ENCODE measurements around the gene CDCA7L. TPM values are rescaled to one million over a fixed set of nuclear protein-coding genes. Genes with fewer than 3 reads are reported as not detected.

Gene CDCA7L
- total RNA-seq, 2 donors from 2014 or later, result 39.5 to 41.1 TPM

- H3K9me3 ChIP-seq (ENCODE audit: control insufficient read depth, low read length), result peaks cover 8% of the 10 kb centered on the region
- no peak overlapping the region for H3K4me3 Mint-ChIP-seq
- H3K36me3 Mint-ChIP-seq (ENCODE audit: low read depth), result peaks cover 4% of the 10 kb centered on the region
- H3K4me1 ChIP-seq (ENCODE audit: control insufficient read depth, insufficient read depth, low read length), result peaks cover 6% of the 10 kb centered on the region
- H3K27ac ChIP-seq (ENCODE audit: low read depth, low read length), result no peak overlapping the region
- H3K36me3 ChIP-seq (ENCODE audit: control insufficient read depth, insufficient read depth, low read length), result no peaks in the 10 kb centered on the region
- no peak overlapping the region for H3K4me3 ChIP-seq (ENCODE audit: low read length)
- H3K27me3 Mint-ChIP-seq (ENCODE audit: insufficient read depth), result peaks cover 77% of the 10 kb centered on the region
- DNase-seq, result peak; percentile 62
- peaks cover 35% of the 10 kb centered on the region for H3K4me1 Mint-ChIP-seq
- no peak for TF ChIP-seq CTCF (conservative IDR thresholded peaks at IDR 0.05)
- H3K9ac ChIP-seq (ENCODE audit: extremely low read depth, low read length, poor library complexity, severe bottlenecking), result no peak overlapping the region
- peaks cover 33% of the 10 kb centered on the region for H3K27me3 ChIP-seq (ENCODE audit: control insufficient read depth, insufficient read depth, low read length, poor library complexity, severe bottlenecking)
- peaks cover 19% of the 10 kb centered on the region for H3K9me3 Mint-ChIP-seq
- no peak overlapping the region for H3K27ac Mint-ChIP-seq
- 77% methylated on average over 5 to 6 of the region's 6 CpGs for WGBS, 2 experiments (ENCODE audit: insufficient coverage in 1 of 2, insufficient read length in 1 of 2)
Measured at GRCh38 chr7:21927693-21928092, 18.0 kb downstream of the CDCA7L start.

DNA sequence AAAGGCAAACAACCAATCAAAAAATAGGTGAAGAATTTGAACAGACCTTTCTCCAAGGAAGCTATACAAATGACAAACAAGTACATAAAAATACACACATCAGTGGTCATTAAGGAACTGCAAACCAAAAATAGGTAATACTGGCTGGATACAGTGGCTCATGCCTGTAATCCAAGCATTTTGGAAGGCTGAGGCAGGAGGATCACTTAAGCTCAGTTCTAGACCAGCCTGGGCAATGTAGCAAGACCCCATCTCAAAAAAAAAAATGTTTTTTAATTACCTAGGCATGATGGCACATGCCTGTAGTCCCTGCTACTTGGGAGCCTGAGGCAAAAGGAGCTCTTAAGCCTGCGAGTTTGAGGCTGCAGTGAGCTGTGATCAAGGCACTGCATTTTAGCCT lies 19.3 kb downstream of the CDCA7L start:
- no peak for DNase-seq

DNA sequence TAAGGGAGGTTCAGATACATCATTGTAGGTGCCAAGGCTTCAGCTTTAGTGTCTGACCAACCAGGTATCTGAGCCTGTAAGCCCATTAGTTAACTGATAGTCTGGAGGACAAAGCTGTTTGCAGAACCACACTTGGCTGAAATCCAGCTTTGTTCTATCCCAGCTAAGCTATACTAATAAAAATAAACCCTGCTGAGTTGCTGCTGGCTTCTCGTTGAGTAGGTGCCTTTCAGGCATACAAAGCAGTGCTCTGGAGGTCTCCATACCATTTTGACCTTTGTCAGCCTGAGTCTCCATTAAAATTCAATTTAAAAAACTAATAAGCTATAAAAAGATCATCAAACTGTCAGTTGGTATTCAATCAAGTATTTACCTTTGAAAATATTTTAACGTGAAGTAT lies 22.0 kb downstream of the CDCA7L start:
- TF ChIP-seq CTCF (conservative IDR thresholded peaks at IDR 0.05), result no peak
- H3K9ac ChIP-seq (ENCODE audit: extremely low read depth, low read length, poor library complexity, severe bottlenecking), result no peak overlapping the region

More for the DNA sequence above, 19.3 kb downstream of the CDCA7L start:
- Histone ChIP-seq H3K9ac (ENCODE audit: extremely low read depth, low read length, poor library complexity, severe bottlenecking) (no peak overlapping the region), H3K27ac (ENCODE audit: low read depth, low read length) (no peak overlapping the region), H3K4me1 (ENCODE audit: control insufficient read depth, insufficient read depth, low read length) (peaks cover 6% of the 10 kb centered on the region), H3K27me3 (ENCODE audit: control insufficient read depth, insufficient read depth, low read length, poor library complexity, severe bottlenecking) (peaks cover 46% of the 10 kb centered on the region), H3K36me3 (ENCODE audit: control insufficient read depth, insufficient read depth, low read length) (no peaks in the 10 kb centered on the region), H3K4me3 (ENCODE audit: low read length) (no peak overlapping the region), H3K9me3 (ENCODE audit: control insufficient read depth, low read length) (peaks cover 8% of the 10 kb centered on the region)
- H3K9me3 Mint-ChIP-seq, result peaks cover 17% of the 10 kb centered on the region
- H3K27me3 Mint-ChIP-seq (ENCODE audit: insufficient read depth), result peaks cover 80% of the 10 kb centered on the region
- no peak for TF ChIP-seq CTCF (conservative IDR thresholded peaks at IDR 0.05)
- H3K4me1 Mint-ChIP-seq, result peaks cover 41% of the 10 kb centered on the region
- H3K36me3 Mint-ChIP-seq (ENCODE audit: low read depth), result peaks cover 4% of the 10 kb centered on the region
- 80 to 97% methylated on average over 1 of the region's 1 CpG for WGBS, 2 experiments (ENCODE audit: insufficient coverage in 1 of 2, insufficient read length in 1 of 2)
- no peak overlapping the region for H3K4me3 Mint-ChIP-seq
- H3K27ac Mint-ChIP-seq, result no peak overlapping the region

More for the DNA sequence above, 22.0 kb downstream of the CDCA7L start:
- H3K27ac ChIP-seq (ENCODE audit: low read depth, low read length), result peak overlapping the region; percentile 52
- H3K36me3 ChIP-seq (ENCODE audit: control insufficient read depth, insufficient read depth, low read length), result no peaks in the 10 kb centered on the region
- no peaks in the 10 kb centered on the region for H3K9me3 ChIP-seq (ENCODE audit: control insufficient read depth, low read length)
- DNase-seq, result peak; percentile 65
- H3K36me3 Mint-ChIP-seq (ENCODE audit: low read depth), result no peaks in the 10 kb centered on the region
- H3K4me3 Mint-ChIP-seq, result no peak overlapping the region
- peaks cover 72% of the 10 kb centered on the region for H3K27me3 Mint-ChIP-seq (ENCODE audit: insufficient read depth)
- no peak overlapping the region for H3K27ac Mint-ChIP-seq
- H3K4me3 ChIP-seq (ENCODE audit: low read length), result no peak overlapping the region
- H3K4me1 Mint-ChIP-seq, result peaks cover 51% of the 10 kb centered on the region
- no peaks in the 10 kb centered on the region for H3K9me3 Mint-ChIP-seq
- peaks cover 56% of the 10 kb centered on the region for H3K27me3 ChIP-seq (ENCODE audit: control insufficient read depth, insufficient read depth, low read length, poor library complexity, severe bottlenecking)
- H3K4me1 ChIP-seq (ENCODE audit: control insufficient read depth, insufficient read depth, low read length), result peaks cover 14% of the 10 kb centered on the region
- 0 to 2% methylated on average over 1 of the region's 2 CpGs for WGBS, 2 experiments (ENCODE audit: insufficient coverage in 1 of 2, insufficient read length in 1 of 2)
